Measurements from ENCODE around the gene PRR13.

Gene PRR13

GRCh38 chr12:53461059-53461458 lies 19.5 kb downstream of the PRR13 start:
- peaks cover 77% of the 10 kb centered on the region for H3K36me3 Mint-ChIP-seq (ENCODE audit: low read depth)
- no peaks in the 10 kb centered on the region for H3K9me3 Mint-ChIP-seq
- no peak for TF ChIP-seq CTCF (IDR thresholded peaks at IDR 0.05)
- no peak for DNase-seq
- H3K4me3 Mint-ChIP-seq: no peak overlapping the region
- peak overlapping the region; percentile 14 for H3K27ac Mint-ChIP-seq
- no peaks in the 10 kb centered on the region for H3K27me3 Mint-ChIP-seq (ENCODE audit: low read depth, poor library complexity)
- peaks cover 48% of the 10 kb centered on the region for H3K4me1 Mint-ChIP-seq

- Mint-ChIP-seq H3K4me1 (peaks cover 49% of the 10 kb centered on the region), H3K9me3 (no peaks in the 10 kb centered on the region), H3K36me3 (ENCODE audit: low read depth) (peaks cover 78% of the 10 kb centered on the region), H3K27ac (no peak overlapping the region), H3K4me3 (no peak overlapping the region), H3K27me3 (ENCODE audit: low read depth, poor library complexity) (no peaks in the 10 kb centered on the region)
- no peak for DNase-seq
- TF ChIP-seq CTCF (IDR thresholded peaks at IDR 0.05): no peak
Measured at GRCh38 chr12:53461591-53461990, 20.1 kb downstream of the PRR13 start.

- no peak for TF ChIP-seq CTCF (IDR thresholded peaks at IDR 0.05)
- Mint-ChIP-seq H3K27ac (no peak overlapping the region), H3K4me3 (no peak overlapping the region), H3K4me1 (peaks cover 44% of the 10 kb centered on the region), H3K36me3 (ENCODE audit: low read depth) (peaks cover 86% of the 10 kb centered on the region), H3K9me3 (no peaks in the 10 kb centered on the region), H3K27me3 (ENCODE audit: low read depth, poor library complexity) (no peaks in the 10 kb centered on the region)
- DNase-seq: no peak
Measured at GRCh38 chr12:53462935-53463334, 21.4 kb downstream of the PRR13 start.

- Mint-ChIP-seq H3K4me1 (peaks cover 43% of the 10 kb centered on the region), H3K27ac (no peak overlapping the region), H3K4me3 (no peak overlapping the region), H3K36me3 (ENCODE audit: low read depth) (peaks cover 86% of the 10 kb centered on the region), H3K9me3 (no peaks in the 10 kb centered on the region), H3K27me3 (ENCODE audit: low read depth, poor library complexity) (no peaks in the 10 kb centered on the region)
- TF ChIP-seq CTCF (IDR thresholded peaks at IDR 0.05): no peak
- DNase-seq: no peak
Measured at GRCh38 chr12:53463802-53464560, 22.4 kb downstream of the PRR13 start.

GRCh38 chr12:53464685-53465418 lies 23.3 kb downstream of the PRR13 start:
- H3K27ac Mint-ChIP-seq: peak overlapping the region; percentile 91
- H3K9me3 Mint-ChIP-seq: no peaks in the 10 kb centered on the region
- no peaks in the 10 kb centered on the region for H3K27me3 Mint-ChIP-seq (ENCODE audit: low read depth, poor library complexity)
- TF ChIP-seq CTCF (IDR thresholded peaks at IDR 0.05): no peak
- DNase-seq: no peak
- H3K36me3 Mint-ChIP-seq (ENCODE audit: low read depth): peaks cover 79% of the 10 kb centered on the region
- H3K4me1 Mint-ChIP-seq: peaks cover 37% of the 10 kb centered on the region
- H3K4me3 Mint-ChIP-seq: no peak overlapping the region
